C1 segment of cervical spinal cord (tissue), 14 donors: ENCODE results near the gene PIK3R6.
"Not testable (repeated sequence)": the region's sequence is repeated elsewhere in the genome, so short reads cannot be mapped to it uniquely, and the experiment has no call there.

Experiments used
- DNase-seq, 14 donors: peaks; one replicate each; lab custom pipeline; 2025; lab: John Stamatoyannopoulos, UW

The PIK3R6 gene

GRCh38 chr17:8894202-8894671 is 26.8 kb upstream of the PIK3R6 start:
- no peak for DNase-seq

- DNase-seq, result no peak
Observed at GRCh38 chr17:8893621-8894201, 26.2 kb upstream of the PIK3R6 start.

GRCh38 chr17:8893059-8893458 is 25.6 kb upstream of the PIK3R6 start:
- DNase-seq, result no peak

GRCh38 chr17:8892338-8892690 is 24.8 kb upstream of the PIK3R6 start:
- no peak for DNase-seq

- DNase-seq, result no peak
Observed at GRCh38 chr17:8890671-8891070, 23.2 kb upstream of the PIK3R6 start.

GRCh38 chr17:8889458-8890210 is 22.2 kb upstream of the PIK3R6 start:
- no peak for DNase-seq

GRCh38 chr17:8888704-8889302 is 21.3 kb upstream of the PIK3R6 start:
- DNase-seq, result no peak

- no peak for DNase-seq
Observed at GRCh38 chr17:8887834-8888703, 20.6 kb upstream of the PIK3R6 start.

- DNase-seq, result no peak
Observed at GRCh38 chr17:8887301-8887700, 19.8 kb upstream of the PIK3R6 start.

GRCh38 chr17:8885967-8886684 is 18.7 kb upstream of the PIK3R6 start:
- no peak for DNase-seq

GRCh38 chr17:8885163-8885966 is 17.9 kb upstream of the PIK3R6 start:
- not testable (repeated sequence) for DNase-seq

- no peak for DNase-seq
Observed at GRCh38 chr17:8884336-8884990, 17.0 kb upstream of the PIK3R6 start.

GRCh38 chr17:8883353-8883752 is 15.9 kb upstream of the PIK3R6 start:
- DNase-seq, result no peak

GRCh38 chr17:8881606-8882005 is 14.1 kb upstream of the PIK3R6 start:
- no peak for DNase-seq

GRCh38 chr17:8880466-8880865 is 13.0 kb upstream of the PIK3R6 start:
- no peak for DNase-seq

- DNase-seq, result no peak
Observed at GRCh38 chr17:8879410-8879809, 11.9 kb upstream of the PIK3R6 start.

- no peak for DNase-seq
Observed at GRCh38 chr17:8877984-8878383, 10.5 kb upstream of the PIK3R6 start.

GRCh38 chr17:8875957-8876356 is 8.5 kb upstream of the PIK3R6 start:
- no peak for DNase-seq

GRCh38 chr17:8875436-8875835 is 8.0 kb upstream of the PIK3R6 start:
- DNase-seq, result no peak
